GM18526 (cell line): Measurements from ENCODE around the gene RIMBP2.

Experiments
- POLR2A ChIP-seq: IDR thresholded peaks from 3 replicates; pipeline ENCODE4 v1.6.1; 2011; ENCODE audit not compliant: insufficient read length; ENCODE audit errors: extremely low read depth

Gene RIMBP2

DNA sequence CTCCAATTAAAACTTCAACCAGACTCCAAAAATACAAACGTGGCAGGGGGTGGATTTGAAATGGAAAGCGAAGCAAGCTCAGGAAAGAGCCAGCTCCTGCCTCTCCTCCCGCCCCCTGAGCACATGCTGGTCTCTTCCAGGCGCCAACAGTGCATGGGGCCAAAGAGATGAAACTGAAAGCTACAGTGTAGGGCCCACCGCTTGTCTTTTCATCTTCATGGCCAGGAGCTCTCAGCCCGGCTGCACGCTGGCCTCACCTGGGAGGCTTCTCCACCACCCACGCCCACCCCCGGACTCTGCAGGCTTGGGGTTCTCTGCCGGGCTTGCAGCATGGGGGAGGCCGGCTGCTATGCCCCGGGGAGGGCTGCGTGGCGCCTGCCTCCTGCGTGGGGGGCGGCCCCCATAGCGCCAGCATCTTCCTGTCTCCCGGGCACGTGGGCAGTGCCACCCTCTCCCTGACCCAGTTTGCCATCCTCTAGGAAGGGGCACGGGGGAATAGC is 2.0 kb downstream of the RIMBP2 start:
- no peak for TF ChIP-seq POLR2A

- no peak for TF ChIP-seq POLR2A
Observed at GRCh38 chr12:130713581-130713991, 2.5 kb downstream of the RIMBP2 start.

DNA sequence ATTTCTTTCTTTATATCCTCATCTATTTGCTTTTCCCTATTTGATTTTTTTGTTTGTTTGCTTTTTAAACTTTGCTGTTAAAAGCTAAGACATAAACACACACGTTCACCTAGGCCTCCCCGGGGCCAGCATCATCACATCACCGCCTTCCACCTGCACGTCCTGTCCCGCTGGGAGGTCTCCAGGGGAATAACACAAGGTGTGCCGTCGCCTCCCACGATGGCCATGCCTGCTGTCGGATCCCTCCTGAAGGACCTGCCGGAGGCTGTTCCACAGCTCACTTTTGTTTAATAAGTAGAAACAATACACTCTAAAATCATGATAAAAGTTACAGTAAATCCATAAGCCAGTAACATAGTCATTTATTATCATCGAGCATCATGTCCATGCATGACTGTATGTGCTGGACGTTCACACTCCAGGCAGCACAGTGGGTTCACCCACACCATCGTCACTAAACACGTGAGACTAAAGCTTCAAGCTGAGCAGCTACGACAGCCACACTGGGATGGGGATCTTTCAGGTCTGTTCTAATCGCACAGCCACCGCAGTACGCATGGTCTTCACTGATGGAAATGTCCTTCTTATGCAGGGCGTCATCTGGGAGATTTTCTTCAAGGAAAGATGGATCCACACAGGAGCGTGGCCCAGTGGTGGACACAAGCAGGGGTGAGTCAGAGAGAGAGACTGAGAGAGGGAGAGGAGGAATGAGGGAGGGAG is 3.6 kb downstream of the RIMBP2 start:
- TF ChIP-seq POLR2A = no peak

DNA sequence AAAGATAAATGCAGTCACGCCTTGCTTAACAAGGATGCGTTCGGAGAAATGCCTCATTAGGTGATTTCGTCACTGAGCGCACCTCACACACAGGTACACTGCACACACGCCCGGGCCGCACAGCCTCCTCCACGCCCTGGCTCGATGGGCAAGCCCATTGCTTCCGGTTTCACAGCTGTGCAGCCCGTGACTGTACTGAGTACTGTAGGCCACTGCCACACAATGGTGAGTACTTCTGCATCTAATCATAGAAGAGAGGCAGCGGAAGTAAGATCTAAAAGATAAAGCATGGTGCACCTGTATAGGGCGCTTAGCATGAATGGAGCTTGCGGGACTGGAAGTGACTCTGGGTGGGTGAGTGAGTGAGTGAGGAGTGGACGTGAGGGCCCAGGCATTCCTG is 4.3 kb downstream of the RIMBP2 start:
- TF ChIP-seq POLR2A = no peak

DNA sequence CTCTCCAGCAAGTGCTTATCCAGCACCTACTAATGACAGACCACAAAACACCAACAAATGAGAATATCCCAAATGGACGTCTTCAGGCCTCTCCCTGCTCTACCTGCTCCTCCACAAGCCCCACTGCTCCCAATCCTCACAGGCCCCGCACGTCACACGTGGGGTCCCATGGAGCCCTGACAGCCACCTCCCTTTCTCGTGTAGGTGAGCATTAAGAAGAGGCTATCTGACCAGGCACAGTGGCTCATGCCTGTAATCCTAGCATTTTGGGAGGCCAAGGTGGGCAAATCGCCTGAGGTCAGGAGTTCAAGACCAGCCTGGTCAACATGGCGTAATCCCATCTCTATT is 5.4 kb downstream of the RIMBP2 start:
- no peak for TF ChIP-seq POLR2A

GRCh38 chr12:130709971-130710732 is 5.9 kb downstream of the RIMBP2 start:
- TF ChIP-seq POLR2A = no peak

DNA sequence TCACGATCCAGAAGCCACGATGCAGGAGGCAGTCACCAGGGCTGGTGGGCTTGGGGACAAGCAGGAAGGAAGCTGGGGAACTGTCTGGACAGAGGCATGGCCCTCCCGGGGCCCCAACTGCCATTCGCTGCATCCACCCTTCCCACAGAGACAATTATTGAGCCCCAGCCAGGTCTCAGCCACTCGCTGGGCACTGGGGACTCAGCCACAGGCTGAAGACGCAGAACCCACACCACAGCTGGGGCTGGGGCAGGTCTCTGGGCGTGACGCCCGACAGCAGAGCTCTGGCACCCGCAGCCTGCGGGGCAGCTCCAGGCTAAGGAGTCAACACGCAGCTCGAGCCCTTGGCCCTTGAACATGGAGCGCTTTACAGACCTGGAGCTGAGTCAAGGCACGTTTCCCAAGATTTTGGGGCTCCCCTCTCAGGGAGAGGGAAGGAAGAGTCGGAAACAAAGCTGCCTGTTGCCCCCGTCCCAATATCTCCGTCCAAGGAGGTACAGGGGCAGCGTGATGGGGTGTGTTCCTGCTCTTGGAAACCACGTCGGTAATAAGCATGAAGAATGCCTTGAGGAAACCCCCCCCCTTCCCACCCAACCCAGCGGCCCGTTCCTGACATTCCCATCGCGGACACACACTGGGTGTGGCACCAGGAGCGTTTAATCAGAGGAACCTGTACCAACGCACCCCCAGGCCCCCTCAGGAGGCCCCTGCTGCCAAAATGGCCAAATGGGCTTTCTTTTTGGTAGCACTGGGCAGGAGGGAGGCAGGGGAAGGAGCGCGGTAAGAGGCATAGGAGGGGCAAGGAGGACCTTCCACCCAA is 6.7 kb downstream of the RIMBP2 start:
- no peak for TF ChIP-seq POLR2A

- TF ChIP-seq POLR2A = no peak
Observed at GRCh38 chr12:130708648-130709047, 7.5 kb downstream of the RIMBP2 start.

DNA sequence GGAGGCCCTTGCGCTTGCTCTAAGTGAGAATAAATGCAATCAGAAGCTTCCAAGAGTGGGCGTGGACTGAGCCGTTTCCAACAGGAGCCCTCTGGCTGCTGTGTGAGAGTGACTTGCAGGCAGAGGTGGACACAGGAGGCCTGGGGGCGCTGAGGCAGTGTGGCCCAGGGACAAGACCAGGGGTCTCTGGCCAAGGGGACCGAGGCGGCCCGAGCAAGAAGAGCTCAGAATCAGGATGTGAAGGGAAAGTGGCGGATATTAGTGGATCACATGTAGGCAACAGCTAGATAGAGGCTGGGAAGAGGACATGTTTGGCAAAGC is 8.6 kb downstream of the RIMBP2 start:
- TF ChIP-seq POLR2A = no peak

GRCh38 chr12:130706885-130707570 is 9.1 kb downstream of the RIMBP2 start:
- no peak for TF ChIP-seq POLR2A

DNA sequence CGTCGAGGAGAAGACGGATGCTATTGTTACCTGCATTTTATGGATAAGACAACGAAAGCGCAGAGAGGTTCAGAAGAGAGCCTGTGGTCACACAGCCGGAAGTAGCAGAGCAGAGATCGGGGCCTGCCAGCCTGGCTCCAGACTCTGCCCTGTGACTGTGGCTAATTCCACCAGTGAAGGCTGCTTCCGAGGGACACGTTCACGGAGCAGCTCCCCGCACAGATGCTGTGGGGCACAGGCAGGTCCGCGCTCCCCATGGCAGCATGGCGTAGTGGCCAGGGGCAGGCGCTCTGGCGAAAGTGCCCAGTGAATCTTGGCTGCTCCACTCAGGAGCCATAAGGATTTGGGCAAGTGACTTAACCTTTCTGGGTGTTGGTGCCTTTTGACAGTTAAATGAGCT is 9.8 kb downstream of the RIMBP2 start:
- no peak for TF ChIP-seq POLR2A

DNA sequence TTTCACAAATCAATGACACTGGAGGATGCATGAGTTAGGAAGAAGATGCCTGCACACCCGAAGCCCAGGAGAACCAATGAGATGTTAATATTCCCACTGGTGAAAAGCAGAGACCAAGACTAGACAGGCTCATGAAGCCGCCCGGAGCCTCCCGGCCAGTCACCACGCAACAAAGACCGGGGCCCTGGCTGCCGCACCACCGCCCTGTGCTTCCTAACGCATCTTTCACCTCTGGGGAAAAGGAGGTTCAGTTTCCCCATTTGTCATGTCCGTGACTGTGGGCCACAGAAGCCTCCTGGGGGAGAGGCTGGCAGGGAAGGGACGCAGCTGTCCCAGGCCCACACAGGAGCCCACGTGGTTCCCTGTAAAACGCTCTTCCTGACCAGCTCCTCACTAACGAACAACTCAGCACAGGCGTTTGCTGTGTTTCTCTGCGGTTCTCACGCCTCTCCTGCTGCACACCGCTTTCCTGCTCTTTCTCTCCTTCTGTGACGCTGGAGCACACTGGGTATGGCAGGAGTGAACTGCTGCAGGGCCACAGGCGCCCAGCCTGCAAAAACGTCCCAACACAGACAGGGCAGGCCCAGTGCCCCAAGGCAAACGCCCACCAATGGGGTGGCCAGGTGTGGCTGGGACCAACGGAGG is 10.8 kb downstream of the RIMBP2 start:
- no peak for TF ChIP-seq POLR2A

- TF ChIP-seq POLR2A = no peak
Observed at GRCh38 chr12:130704606-130705005, 11.5 kb downstream of the RIMBP2 start.

- no peak for TF ChIP-seq POLR2A
Observed at GRCh38 chr12:130703733-130704375, 12.2 kb downstream of the RIMBP2 start.
